T-helper 1 cell treated with Interleukin-12 subunit alpha and Interleukin-12 subunit beta and Interleukin-4 antibody, amounts not matched to agents 30 ng/mL and 1 ng/mL, for 36 hours (primary cell): ENCODE measurements around the gene MIGA1. TPM values are rescaled to one million over a fixed set of nuclear protein-coding genes. Genes with fewer than 3 reads are reported as not detected.
"Not testable (repeated sequence)": the region's sequence is repeated elsewhere in the genome, so short reads cannot be mapped to it uniquely, and the experiment has no call there.

Experiments
- intact Hi-C: fragments of 100-400 bp; cut with micrococcal nuclease; formaldehyde crosslinking; loops from one replicate; pipeline ENCODE4 v1.15.1; 2024
- total RNA-seq: library from RNA; stranded (reverse); gene quantifications from 2 replicates; pipeline ENCODE4 v1.2.3, GENCODE V29; 2022

MIGA1 gene
- total RNA-seq, result 10.2 and 11.8 TPM in 2 replicates

- intact Hi-C loops, result loop anchor here (1.0 to 2.0 kb wide), 7 partner anchors 20 to 1993 kb away; partner anchors contain the start of genes DNAJB4, PIGK, RABGGTB and USP33
These were observed at the start of gene MIGA1 for GRCh38 chr1:77779529-77780281. Gene MIGA1 (plus strand): TSS chr1:77779649. CDS start chr1:77783253, 3,604 bp downstream.

- intact Hi-C loops, result no loop called here
These were observed 47.4 kb upstream of the MIGA1 start for GRCh38 chr1:77732090-77732489.

- intact Hi-C loops, result no loop called here
These were observed 40.2 kb upstream of the MIGA1 start for GRCh38 chr1:77739235-77739634.

GRCh38 chr1:77741316-77741715, 38.1 kb upstream of the MIGA1 start:
- intact Hi-C loops, result no loop called here

GRCh38 chr1:77742011-77742555, 37.4 kb upstream of the MIGA1 start:
- intact Hi-C loops, result no loop called here

- intact Hi-C loops, result no loop called here
These were observed 34.9 kb upstream of the MIGA1 start for GRCh38 chr1:77744576-77744975.

GRCh38 chr1:77749489-77749888, 30.0 kb upstream of the MIGA1 start:
- intact Hi-C loops, result not testable (repeated sequence)

GRCh38 chr1:77756052-77756754, 23.2 kb upstream of the MIGA1 start:
- intact Hi-C loops, result loop anchor here (5.0 kb wide), 2 partner anchors 866 to 1684 kb away; partner anchors contain the start of genes IFI44L and ST6GALNAC3

- intact Hi-C loops, result loop anchor here (5.0 kb wide), 2 partner anchors 865 to 1685 kb away; partner anchors contain the start of genes IFI44L and ST6GALNAC3
These were observed 22.3 kb upstream of the MIGA1 start for GRCh38 chr1:77757066-77757584.

GRCh38 chr1:77757603-77758002, 21.8 kb upstream of the MIGA1 start:
- intact Hi-C loops, result loop anchor here (1.0 to 5.0 kb wide), 4 partner anchors 41 to 1685 kb away; partner anchors contain the start of genes IFI44L, PIGK and ST6GALNAC3

GRCh38 chr1:77759071-77760028, 20.1 kb upstream of the MIGA1 start, which contains the start of gene USP33:
Gene USP33 (minus strand): TSS chr1:77759852. CDS start chr1:77741697, 18,155 bp downstream.
- intact Hi-C loops, result loop anchor here (1.0 to 5.0 kb wide), 9 partner anchors 21 to 1973 kb away; partner anchors contain the start of genes DNAJB4, FUBP1, IFI44L and PIGK

GRCh38 chr1:77762072-77762476, 17.4 kb upstream of the MIGA1 start:
- intact Hi-C loops, result no loop called here

GRCh38 chr1:77768006-77768405, 11.4 kb upstream of the MIGA1 start:
- intact Hi-C loops, result no loop called here

GRCh38 chr1:77776007-77776700, 3.3 kb upstream of the MIGA1 start:
- intact Hi-C loops, result no loop called here

- intact Hi-C loops, result no loop called here
These were observed 2.2 kb downstream of the MIGA1 start for GRCh38 chr1:77781683-77782082.

GRCh38 chr1:77783141-77783540, 3.7 kb downstream of the MIGA1 start:
- intact Hi-C loops, result no loop called here

- intact Hi-C loops, result not testable (repeated sequence)
These were observed 6.8 kb downstream of the MIGA1 start for GRCh38 chr1:77786093-77786741.

GRCh38 chr1:77794550-77794949, 15.1 kb downstream of the MIGA1 start:
- intact Hi-C loops, result no loop called here
